ENCODE results near the gene RETN.

DNA sequence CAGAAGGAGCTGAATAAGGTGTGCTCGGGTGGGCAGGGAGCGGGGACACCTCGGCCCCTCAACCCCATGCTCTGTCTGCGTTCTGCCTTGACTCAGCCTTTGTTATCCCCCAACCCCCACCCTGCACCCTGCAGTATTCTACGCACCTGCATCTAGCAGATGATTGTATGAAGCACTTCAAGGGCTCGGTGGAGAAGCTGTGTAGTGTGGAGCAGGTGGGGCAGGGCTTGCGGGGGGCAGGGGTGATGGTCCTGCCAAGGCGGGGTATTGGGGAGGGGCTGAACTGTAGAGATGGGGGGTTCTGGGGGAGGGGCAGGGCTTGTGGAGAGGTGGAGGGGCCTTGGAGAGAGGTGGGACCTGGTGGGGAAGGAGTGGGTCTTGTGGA is 25.8 kb upstream of the RETN start:
- TF ChIP-seq POLR2A (IDR thresholded peaks at IDR 0.05) = no peak
- TF ChIP-seq, protein P1, sequence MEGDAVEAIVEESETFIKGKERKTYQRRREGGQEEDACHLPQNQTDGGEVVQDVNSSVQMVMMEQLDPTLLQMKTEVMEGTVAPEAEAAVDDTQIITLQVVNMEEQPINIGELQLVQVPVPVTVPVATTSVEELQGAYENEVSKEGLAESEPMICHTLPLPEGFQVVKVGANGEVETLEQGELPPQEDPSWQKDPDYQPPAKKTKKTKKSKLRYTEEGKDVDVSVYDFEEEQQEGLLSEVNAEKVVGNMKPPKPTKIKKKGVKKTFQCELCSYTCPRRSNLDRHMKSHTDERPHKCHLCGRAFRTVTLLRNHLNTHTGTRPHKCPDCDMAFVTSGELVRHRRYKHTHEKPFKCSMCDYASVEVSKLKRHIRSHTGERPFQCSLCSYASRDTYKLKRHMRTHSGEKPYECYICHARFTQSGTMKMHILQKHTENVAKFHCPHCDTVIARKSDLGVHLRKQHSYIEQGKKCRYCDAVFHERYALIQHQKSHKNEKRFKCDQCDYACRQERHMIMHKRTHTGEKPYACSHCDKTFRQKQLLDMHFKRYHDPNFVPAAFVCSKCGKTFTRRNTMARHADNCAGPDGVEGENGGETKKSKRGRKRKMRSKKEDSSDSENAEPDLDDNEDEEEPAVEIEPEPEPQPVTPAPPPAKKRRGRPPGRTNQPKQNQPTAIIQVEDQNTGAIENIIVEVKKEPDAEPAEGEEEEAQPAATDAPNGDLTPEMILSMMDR (IDR thresholded peaks at IDR 0.05) = no peak

All from Peyer's patch (tissue), 4 donors.